ENCODE measurements around the gene FYN.

- TF ChIP-seq CTCF (conservative IDR thresholded peaks at IDR 0.05; ENCODE audit: low read depth, low read length) (no peak), EZH2 (IDR thresholded peaks at IDR 0.05; ENCODE audit: borderline replicate concordance, low read depth, low read length, poor library complexity, severe bottlenecking) (no peak)
Measured at GRCh38 chr6:111722179-111722731, 151.0 kb downstream of the FYN start.
